DMS153 treated with DMSO at 0.1 percent for 48 hours (cell line): ENCODE data around the gene ALK.

Experiments used
- DNase-seq: peaks from one replicate; lab custom pipeline; 2025; ENCODE audit not compliant: unreplicated experiment; lab: John Stamatoyannopoulos, UW

Gene ALK

DNA sequence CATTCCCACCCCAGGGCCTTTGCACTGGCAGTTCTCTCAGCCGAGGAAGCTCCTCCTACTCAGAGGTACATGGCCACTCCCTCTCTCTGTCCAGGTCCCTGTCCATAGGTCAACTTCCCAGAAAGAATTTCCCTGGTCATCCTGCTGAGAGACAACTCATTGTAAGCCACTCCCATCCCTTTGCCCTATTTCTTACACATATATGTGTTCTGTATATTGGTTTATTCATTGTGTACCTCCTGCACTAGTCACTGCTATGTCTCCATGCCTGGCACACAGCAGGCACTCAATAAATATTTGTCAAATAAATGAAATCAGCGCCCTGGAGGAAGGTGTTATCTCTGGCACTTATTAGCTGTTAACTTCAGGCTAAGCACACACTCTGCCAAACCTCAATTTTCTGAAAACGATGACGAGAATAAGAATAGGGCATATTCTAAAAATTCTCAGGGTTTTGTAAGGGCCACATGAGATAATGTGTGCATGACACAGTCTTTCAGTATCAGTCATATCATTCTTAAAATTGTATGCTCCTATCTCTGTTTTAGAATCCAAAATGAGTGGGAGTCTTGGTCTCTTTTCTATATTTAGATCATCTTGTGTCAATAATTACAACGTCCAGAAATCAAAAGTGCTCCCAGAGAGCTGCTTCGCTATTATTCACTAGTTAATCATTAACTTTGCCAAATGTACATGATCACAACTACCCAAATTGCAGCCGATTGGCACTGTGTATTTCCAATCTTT lies 198.0 kb downstream of the ALK start:
- DNase-seq: no peak

DNA sequence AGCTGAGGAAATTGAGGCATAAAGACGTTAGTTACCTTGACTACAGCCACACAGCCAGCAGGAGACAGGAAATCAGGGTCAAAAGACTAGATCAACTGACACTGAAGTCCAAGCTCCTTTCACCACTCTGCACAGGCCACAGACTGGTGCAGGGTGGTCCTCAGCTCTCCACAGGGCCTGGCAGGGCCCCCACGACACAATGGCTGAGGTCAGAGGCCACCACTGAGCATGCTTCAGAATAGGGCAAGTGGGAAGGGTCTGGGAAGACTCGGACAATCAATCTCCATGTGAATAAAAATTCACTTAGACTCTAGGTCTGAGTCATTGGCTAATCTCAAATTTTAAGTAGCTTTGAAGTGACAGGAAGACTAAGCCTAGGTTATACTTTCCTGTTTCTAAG lies 201.7 kb downstream of the ALK start:
- DNase-seq: no peak

DNA sequence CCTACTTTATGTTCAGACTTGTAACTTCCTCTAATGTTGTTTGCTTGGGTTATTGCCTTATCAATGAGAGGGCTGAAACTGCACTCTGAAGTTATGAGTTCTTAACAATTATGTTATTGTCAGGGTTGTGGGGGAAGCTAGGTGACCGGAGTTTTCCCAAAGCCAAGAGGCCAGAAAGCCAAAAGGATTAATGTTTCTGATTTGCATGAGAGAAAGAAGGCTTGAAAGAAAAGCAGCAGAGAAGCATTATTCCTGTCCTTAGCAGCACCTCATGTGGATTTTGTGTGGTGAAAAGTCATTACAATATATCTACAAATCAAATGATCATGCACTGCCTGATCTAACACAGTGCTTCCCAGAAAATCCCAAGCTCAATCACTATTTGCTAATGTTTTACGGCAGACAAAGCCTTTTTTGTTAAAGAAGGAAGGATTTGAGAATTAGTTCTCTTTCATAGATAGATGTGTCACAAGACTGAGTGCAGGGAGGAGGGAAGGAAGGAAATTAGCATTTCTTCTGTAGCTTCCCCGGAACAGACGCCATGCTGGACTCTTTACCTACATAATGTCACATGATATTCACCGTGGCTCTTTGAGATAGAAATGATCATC lies 203.2 kb downstream of the ALK start:
- no peak for DNase-seq

- no peak for DNase-seq
These were observed 205.7 kb downstream of the ALK start for GRCh38 chr2:29715655-29716054.

GRCh38 chr2:29714333-29714732 lies 207.1 kb downstream of the ALK start:
- DNase-seq: no peak

DNA sequence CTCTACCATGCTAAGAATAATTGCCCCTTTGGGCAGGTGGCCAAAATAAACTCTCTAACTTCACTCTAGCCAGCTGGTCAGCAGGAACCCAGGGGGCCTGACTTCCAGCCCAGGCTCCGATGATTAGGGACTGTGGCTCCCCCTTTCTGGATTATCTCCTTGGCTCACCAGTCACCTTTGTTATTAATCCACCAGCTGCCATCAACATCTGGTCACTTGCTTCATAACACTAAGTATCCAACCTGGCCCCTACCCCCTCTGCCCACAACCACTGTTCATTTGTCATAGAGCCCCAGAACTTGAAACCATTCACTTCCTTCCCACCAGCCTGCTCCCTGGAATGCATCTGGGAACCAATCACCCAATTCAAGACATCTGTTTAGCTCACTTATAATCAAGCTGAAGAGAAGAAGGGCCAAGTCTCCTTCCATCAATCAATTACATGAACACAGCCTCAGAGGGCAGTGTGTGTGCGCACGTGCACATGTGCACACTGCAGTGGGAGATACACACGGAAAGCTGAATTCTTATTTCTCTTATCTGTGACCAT lies 215.1 kb downstream of the ALK start:
- DNase-seq: no peak

- no peak for DNase-seq
These were observed 215.8 kb downstream of the ALK start for GRCh38 chr2:29705616-29706015.

DNA sequence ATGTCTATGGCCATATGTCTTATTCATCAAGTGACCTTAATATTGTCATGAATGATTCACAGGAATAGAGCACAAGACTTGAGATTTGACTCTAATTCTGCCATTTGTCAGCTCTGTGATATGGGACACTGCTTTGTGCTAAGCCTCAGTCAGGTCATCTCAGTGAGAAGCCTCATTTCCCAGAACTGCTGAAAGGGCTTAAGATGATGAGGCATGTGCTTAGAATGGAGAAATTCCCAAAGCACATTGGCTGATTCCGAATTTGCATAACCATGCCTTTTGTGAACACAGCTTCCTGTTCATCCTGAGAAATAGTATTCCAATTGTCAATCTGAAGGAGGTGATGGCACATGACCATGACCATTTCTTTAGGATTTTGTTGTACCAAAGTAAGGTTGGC lies 218.1 kb downstream of the ALK start:
- DNase-seq: no peak

GRCh38 chr2:29702276-29702675 lies 219.1 kb downstream of the ALK start:
- DNase-seq: no peak

GRCh38 chr2:29700560-29700959 lies 220.8 kb downstream of the ALK start:
- DNase-seq: no peak

- DNase-seq: no peak
These were observed 222.3 kb downstream of the ALK start for GRCh38 chr2:29699045-29699444.

DNA sequence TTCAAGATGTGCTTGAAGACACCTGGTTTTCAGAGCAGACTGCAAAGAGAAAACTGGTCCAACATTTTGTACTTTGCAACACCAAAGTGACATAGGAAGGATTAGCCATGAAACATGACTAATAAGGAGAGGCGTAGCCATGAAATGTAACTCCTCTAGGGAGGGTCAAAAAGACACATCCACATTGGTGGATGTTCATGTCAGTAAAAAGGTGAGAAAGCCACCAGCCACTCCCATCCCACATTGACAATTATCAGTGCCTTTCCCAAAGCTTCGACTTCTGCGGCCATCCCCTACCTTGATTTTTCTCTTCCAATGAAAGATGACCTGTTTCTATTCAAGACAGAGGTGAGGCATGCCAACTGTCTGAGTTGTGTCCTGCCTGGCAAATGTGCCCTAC lies 223.2 kb downstream of the ALK start:
- DNase-seq: no peak

- no peak for DNase-seq
These were observed 223.7 kb downstream of the ALK start for GRCh38 chr2:29697715-29698114.

GRCh38 chr2:29697181-29697580 lies 224.2 kb downstream of the ALK start:
- DNase-seq: no peak

GRCh38 chr2:29694741-29695140 lies 226.6 kb downstream of the ALK start:
- no peak for DNase-seq

DNA sequence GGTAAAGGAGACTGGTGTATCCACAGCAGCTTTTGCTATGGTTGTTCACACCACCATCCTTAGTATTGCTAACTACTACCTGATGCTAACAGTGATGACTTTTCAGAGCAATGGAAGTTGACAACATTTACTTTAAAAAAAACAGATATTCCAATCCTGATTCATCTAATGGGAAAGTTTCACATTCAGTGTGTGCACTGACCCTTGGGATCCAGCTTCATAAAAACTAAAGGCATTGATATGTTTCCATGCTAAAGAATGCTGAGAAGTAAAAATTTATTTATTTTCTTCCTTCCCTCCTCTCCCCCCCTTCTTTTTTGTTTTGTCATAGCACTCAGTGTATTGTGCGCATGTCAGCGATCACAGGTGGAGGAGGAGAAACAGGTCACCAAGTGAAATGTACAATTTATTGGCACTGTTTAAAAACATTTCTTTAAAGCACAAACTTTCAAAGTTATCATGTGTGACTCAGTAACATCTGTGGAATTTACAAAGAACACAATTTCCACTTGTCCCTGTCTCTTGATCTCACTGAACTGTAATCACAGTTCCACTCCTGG lies 229.9 kb downstream of the ALK start:
- DNase-seq: no peak

DNA sequence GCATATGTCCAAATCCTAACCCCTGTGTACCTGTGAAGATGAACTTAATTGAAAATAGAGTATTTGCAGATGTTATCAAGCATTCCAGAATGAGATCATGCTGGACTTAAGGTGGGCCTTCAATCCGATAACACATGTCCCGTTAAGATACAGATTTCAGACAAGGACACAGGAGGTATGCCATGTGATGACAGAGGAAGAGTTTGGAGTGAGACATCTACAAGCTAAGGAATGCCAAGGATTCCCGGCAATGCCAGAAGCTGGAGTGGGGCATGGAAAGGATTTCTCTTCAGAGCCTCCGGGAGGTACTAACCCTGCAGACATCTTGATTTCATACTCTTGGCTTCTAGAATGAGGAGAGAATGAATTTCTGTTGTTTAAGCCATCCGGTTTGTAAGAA lies 231.7 kb downstream of the ALK start:
- DNase-seq: no peak

GRCh38 chr2:29688429-29688828 lies 233.0 kb downstream of the ALK start:
- DNase-seq: no peak

- DNase-seq: no peak
These were observed 234.3 kb downstream of the ALK start for GRCh38 chr2:29687121-29687520.

DNA sequence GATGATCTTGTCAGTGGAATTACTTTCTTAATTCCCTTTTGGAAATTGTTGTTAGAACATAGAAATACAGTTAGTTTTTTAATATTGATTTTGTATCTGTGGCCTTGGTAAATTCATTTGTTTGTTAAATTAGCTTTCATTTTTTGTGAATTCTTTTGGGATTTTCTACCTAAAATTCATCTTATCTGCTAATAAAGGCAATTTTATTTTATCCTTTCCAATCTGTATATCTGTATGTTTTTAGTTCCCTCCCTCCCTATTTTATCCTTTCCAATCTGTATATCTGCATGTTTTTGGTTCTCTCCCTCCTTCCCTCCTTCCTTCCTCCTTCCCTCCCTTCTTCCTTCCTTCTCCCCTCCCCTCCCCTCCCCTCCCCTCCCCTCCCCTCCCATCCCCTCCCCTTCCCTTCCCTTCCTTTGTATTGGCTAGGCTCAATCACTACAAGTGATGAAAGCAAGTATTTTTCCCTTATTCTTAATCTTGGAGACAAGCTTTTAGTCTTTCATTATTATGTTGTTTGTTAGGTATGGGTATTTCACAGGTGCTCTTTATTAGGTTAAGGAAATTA lies 244.4 kb downstream of the ALK start:
- DNase-seq: no peak

DNA sequence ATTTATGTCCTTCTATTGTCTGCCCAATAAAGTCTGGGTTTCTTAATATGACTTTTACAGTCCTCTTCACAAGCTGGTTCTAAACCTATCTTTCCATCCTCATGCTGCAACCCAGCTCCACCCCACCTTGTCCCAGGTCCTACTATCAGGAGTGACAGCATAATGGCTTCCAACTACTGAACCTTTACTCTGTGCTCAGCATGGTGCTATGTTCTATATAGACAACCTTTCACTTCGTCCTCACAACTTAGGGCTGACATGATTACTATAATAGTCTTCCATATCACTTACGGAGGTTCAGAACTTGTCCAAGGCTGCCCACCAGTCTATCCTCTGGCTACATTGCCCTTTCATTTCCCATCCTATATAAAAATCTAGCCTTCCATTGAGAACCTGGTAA lies 256.8 kb downstream of the ALK start:
- DNase-seq: no peak

DNA sequence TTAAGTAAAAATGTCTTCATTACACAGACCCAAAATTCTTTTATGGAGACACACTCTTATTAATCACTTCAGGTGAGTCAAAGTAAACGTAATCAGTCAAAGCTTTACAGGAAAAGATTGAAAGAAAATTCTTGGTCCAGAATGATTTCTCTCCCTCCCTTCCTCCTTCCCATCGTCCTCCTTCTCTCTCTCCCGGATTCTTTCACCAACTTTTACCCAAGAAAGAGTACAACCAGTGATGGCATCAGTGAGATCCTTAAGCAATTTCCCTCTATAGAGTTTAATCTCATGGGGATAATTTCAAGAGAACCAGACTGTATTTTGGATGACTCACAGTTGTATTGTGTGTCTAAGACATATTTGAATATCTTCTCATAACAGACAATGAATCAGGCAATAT lies 258.1 kb downstream of the ALK start:
- no peak for DNase-seq
